ENCODE results near the gene ZBTB48. TPM values are rescaled to one million over a fixed set of nuclear protein-coding genes. Genes with fewer than 3 reads are reported as not detected.

ZBTB48 gene
- total RNA-seq, 4 donors from 2014 or later: 12.7 to 17.7 (median 14.1) TPM

DNA sequence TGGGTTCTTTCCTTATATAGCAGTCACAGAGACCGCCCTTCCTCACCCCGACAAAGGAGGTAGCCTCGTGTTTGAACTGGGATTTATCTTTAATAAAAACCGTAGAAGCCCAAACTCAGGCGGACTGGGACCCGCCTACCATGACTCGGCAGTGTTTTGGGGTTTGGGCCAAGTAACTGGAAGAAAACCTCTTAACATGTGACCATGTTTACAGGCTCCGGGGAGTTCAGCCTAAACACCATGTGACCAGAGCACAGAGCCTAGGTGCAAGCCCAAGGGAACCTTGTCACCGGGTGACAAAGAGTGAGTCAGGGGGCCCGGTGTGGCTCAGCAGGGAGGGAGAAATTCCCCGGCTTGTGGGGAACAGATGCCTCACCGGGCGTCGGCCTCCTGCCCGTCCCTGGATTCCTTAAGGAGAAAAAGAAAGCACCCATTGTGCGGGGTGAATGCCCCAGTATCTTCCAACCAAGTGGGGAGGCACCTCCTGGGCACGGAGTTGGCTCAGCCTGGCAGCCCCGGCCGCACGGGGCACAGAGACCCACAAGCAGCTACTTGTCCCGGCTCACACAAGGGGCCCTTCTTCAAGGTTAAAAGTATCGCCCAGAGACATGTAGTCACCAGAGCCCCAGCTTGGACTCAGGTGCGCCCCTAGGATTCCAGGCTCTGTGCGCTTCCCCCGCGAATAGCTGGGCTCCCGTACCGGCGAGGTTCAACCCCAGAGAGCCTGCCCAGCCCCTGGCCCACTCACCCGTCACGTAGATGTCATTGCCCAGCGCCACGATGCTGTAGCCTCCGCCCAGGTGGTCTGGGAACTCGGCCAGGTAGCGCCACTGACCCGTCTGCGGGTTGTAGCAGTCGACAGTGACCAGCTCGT, 21.5 kb downstream of the ZBTB48 start:
- H3K4me1 ChIP-seq: peaks cover 3 to 74% (median 52%) of the 10 kb centered on the region in 3 donors
- TF ChIP-seq POLR2A (IDR thresholded peaks at IDR 0.05): peak; percentile 52 to 57
- TF ChIP-seq, protein P1, sequence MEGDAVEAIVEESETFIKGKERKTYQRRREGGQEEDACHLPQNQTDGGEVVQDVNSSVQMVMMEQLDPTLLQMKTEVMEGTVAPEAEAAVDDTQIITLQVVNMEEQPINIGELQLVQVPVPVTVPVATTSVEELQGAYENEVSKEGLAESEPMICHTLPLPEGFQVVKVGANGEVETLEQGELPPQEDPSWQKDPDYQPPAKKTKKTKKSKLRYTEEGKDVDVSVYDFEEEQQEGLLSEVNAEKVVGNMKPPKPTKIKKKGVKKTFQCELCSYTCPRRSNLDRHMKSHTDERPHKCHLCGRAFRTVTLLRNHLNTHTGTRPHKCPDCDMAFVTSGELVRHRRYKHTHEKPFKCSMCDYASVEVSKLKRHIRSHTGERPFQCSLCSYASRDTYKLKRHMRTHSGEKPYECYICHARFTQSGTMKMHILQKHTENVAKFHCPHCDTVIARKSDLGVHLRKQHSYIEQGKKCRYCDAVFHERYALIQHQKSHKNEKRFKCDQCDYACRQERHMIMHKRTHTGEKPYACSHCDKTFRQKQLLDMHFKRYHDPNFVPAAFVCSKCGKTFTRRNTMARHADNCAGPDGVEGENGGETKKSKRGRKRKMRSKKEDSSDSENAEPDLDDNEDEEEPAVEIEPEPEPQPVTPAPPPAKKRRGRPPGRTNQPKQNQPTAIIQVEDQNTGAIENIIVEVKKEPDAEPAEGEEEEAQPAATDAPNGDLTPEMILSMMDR (IDR thresholded peaks at IDR 0.05): no peak
- no peak for TF ChIP-seq EP300 (IDR thresholded peaks at IDR 0.05)
- peak overlapping the region; percentile 87 to 100 (median 98) for H3K27ac ChIP-seq
- 0% methylated on average over 6 of the region's 40 CpGs; no CpG with 5 or more reads in 1 of the 2 donors for WGBS, 2 donors (ENCODE audit: low coverage in 1 of 2)
- no peaks in the 10 kb centered on the region for H3K9me3 ChIP-seq
- H3K4me3 ChIP-seq: peak overlapping the region; percentile 53 to 99
- no peaks in the 10 kb centered on the region for H3K27me3 ChIP-seq
- peak; percentile 61 for ATAC-seq
- peaks cover 0 to 35% of the 10 kb centered on the region in 2 donors for H3K36me3 ChIP-seq

DNA sequence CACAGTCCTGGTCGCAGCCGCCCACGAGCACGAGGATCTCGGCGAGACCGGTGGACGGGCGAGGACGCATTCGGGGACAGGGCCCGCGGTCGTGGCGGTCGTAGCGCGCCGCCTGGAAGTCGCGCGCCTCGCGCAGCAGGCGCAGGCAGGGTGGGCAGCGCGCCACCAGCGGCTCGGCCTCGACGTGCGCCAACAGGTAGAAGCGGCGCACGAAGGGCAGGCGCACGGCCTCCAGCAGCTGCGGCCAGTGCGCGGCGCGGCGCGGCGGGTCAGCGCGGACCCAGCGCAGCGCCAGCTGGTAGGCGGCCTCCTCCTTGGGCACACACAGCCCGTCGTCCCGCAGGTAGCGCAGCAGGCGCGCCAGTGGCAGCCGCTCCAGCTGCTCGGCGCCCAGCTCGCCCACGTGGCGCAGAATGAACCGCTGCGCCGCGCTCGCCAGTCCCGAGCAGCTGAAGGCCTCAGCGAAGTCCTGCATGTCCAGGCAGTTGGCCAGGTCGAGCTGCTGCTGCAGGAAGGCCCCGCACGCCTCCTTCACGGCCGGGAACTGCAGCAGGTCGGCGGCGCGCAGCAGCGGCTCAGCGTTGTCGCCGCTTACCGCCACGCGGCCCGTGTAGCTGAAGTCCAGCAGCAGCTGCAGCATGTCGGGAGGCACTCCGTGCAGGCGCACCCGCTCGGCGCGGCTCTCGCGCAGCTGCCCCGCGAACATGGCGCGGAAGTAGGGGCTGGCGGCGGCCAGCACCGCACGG, 22.3 kb downstream of the ZBTB48 start:
- TF ChIP-seq EP300 (IDR thresholded peaks at IDR 0.05): no peak
- TF ChIP-seq, protein P1 (IDR thresholded peaks at IDR 0.05): peak in 3 of 4 experiments; percentile 4 to 15 (median 10)
- peak; percentile 27 for TF ChIP-seq POLR2AphosphoS5 (IDR thresholded peaks at IDR 0.05)
- ATAC-seq: peak; percentile 5
- Histone ChIP-seq H3K27ac (peak overlapping the region; percentile 87 to 100 (median 98)), H3K27me3 (no peaks in the 10 kb centered on the region), H3K36me3 (peaks cover 0 to 26% of the 10 kb centered on the region in 2 donors), H3K4me1 (peaks cover 3 to 71% (median 45%) of the 10 kb centered on the region in 3 donors), H3K4me3 (peak overlapping the region; percentile 53 to 99), H3K9me3 (no peaks in the 10 kb centered on the region)
- WGBS, 2 donors (ENCODE audit: low coverage in 1 of 2): no CpG with 5 or more reads among the region's 103 CpGs

DNA sequence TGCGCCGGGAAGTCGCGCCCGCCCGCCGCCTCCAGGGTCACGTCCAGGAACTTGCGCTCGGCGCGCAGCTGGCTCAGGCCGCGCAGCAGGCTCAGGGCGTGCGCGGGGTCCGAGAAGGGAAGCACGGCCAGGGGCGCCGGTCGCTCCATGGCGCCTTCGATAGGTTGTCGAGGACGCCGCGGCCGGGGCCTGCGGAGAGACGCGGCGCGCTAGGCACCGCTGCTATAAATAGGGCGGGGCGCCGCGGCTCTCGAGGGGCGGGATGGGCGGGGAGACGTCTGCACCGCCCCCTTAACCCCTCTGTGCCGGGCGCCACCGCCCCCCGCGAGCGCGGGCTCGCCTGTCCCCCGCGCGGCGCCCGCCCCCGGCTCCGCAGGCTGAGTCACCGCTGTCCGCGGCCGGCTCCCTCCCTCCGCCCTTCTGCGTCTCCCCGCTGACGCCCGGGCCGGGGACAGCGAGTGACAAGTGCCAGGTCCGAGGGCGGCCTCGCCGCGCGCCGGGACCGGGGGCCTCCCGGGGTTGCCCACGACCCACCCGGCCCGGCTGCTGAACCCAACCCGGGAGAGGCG, 23.0 kb downstream of the ZBTB48 start, which contains the start of gene KLHL21:
KLHL21 (minus strand) TSS at position 201 of the 569 bp plus-strand sequence; CDS start at position 149, 52 bp downstream.
- ATAC-seq: peak; percentile 86
- H3K9me3 ChIP-seq: no peaks in the 10 kb centered on the region
- H3K4me3 ChIP-seq: peak within 1 kb of the TSS; percentile 53 to 99
- H3K36me3 ChIP-seq: peaks cover 0 to 20% of the 10 kb centered on the region in 2 donors
- WGBS, 2 donors (ENCODE audit: low coverage in 1 of 2): no CpG with 5 or more reads among the region's 84 CpGs
- peak within 1 kb of the TSS; percentile 87 to 100 (median 98) for H3K27ac ChIP-seq
- TF ChIP-seq, protein P1 (IDR thresholded peaks at IDR 0.05): peak in 1 of 4 experiments; percentile 14
- TF ChIP-seq POLR2A (IDR thresholded peaks at IDR 0.05) (peak; percentile 85 to 88), EP300 (IDR thresholded peaks at IDR 0.05) (no peak), POLR2AphosphoS5 (IDR thresholded peaks at IDR 0.05) (peak; percentile 88)
- peaks cover 3 to 71% (median 39%) of the 10 kb centered on the region in 3 donors for H3K4me1 ChIP-seq
- no peaks in the 10 kb centered on the region for H3K27me3 ChIP-seq

DNA sequence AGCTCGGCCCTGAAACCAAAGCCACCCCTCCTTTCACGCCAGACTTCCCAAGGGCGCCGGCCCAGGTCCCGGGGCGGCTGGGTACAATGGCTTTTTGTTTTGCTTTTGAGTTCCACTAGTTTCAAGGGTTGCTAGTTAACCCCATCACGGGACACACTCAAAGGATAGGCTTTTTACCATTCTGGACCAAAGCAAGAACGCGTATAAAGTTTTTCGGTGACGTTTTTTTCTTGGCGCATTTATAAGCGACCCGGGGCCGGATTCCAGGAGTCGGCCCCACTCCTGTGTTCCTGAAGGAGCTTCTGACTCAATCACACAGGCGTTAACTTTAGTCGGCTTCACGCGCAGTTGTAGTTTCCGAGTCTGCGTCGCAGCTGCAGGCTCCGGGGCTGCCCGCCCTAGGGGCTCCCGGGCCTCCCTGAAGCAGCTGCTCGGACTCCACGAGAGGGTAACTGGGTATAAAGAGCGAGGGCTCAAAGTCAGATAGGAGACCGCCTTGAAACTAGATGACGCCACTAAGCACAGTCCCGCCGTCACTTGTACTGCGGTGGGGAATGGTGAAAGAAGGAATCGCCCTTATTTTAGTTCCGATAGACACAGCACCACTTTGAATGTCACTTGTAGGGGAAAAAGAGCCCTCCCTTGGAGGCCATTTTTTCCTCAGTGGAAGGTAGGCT, 23.6 kb downstream of the ZBTB48 start:
- WGBS, 2 donors (ENCODE audit: low coverage in 1 of 2): 0% methylated on average over 8 to 23 of the region's 36 CpGs
- ATAC-seq: peak; percentile 29
- TF ChIP-seq POLR2AphosphoS5 (IDR thresholded peaks at IDR 0.05) (peak; percentile 75), EP300 (IDR thresholded peaks at IDR 0.05) (no peak), POLR2A (IDR thresholded peaks at IDR 0.05) (peak; percentile 13 to 38)
- TF ChIP-seq, protein P1 (IDR thresholded peaks at IDR 0.05): no peak
- Histone ChIP-seq H3K4me3 (peak overlapping the region; percentile 53 to 99), H3K27me3 (no peaks in the 10 kb centered on the region), H3K4me1 (peaks cover 3 to 70% (median 32%) of the 10 kb centered on the region in 3 donors), H3K9me3 (no peaks in the 10 kb centered on the region), H3K27ac (peak overlapping the region; percentile 87 to 100 (median 98)), H3K36me3 (peaks cover 0 to 14% of the 10 kb centered on the region in 2 donors)

Data from gastroesophageal sphincter (tissue), 4 donors.